Colonic mucosa (tissue), 4 donors: ENCODE measurements around the gene TMEM255A. TPM values are rescaled to one million over a fixed set of nuclear protein-coding genes. Genes with fewer than 3 reads are reported as not detected.
A peak's percentile ranks its signal among the peaks of the same experiment; 100 is the strongest.

Source experiments
- DNase-seq: peaks from one replicate; pipeline ENCODE4 v3.0.0-alpha.2; 2020
- H3K27ac ChIP-seq: fragments of 200-600 bp; one replicate; pipeline ENCODE4 v1.8.0; 2021
- H3K27me3 ChIP-seq: fragments of 200-600 bp; one replicate; pipeline ENCODE4 v1.8.0; 2021
- H3K36me3 ChIP-seq: fragments of 200-600 bp; one replicate; pipeline ENCODE4 v1.8.0; 2021
- H3K4me1 ChIP-seq: fragments of 200-600 bp; one replicate; pipeline ENCODE4 v1.8.0; 2021; ENCODE audit warnings: mild to moderate bottlenecking
- H3K4me3 ChIP-seq: fragments of 200-600 bp; one replicate; pipeline ENCODE4 v1.8.0; 2021
- H3K9ac ChIP-seq, 2 donors: one replicate each; pipeline ENCODE4 v1.7.0; 2013; ENCODE audit warnings: control low read depth in 2 of 2, low read depth in 2 of 2, low read length in 2 of 2
- H3K9me3 ChIP-seq: fragments of 200-600 bp; one replicate; pipeline ENCODE4 v1.8.0; 2021
- intact Hi-C: fragments of 100-400 bp; cut with DNase I; formaldehyde crosslinking; loops from one replicate; pipeline ENCODE4 v1.14.1; 2022
- total RNA-seq, 2 donors: library from RNA; stranded (reverse); fragmentation: NEBNext Ultra II Directional in 1 of 2; extraction: Animal tissue kit (Norgen Biotek cat#: 25700) in 1 of 2; gene quantifications; one replicate each; pipeline ENCODE4 v1.2.1, GENCODE V29; 2021
- TF ChIP-seq, protein P1 (sequence below): fragments of 200-600 bp; IDR thresholded peaks from one replicate; pipeline ENCODE4 v1.8.0; 2022; ENCODE audit warnings: antibody characterized with exemption, mild to moderate bottlenecking
- donor health status: healthy.
- donor health status: DM: no; HTN: no; CAD: no.
- donor health status: DM: no; HTN: no; CAD: no.

TMEM255A gene
- total RNA-seq, 2 donors from 2014 or later: 1.1 to 2.6 TPM

- no peak overlapping the region for H3K4me3 ChIP-seq
- TF ChIP-seq, protein P1, sequence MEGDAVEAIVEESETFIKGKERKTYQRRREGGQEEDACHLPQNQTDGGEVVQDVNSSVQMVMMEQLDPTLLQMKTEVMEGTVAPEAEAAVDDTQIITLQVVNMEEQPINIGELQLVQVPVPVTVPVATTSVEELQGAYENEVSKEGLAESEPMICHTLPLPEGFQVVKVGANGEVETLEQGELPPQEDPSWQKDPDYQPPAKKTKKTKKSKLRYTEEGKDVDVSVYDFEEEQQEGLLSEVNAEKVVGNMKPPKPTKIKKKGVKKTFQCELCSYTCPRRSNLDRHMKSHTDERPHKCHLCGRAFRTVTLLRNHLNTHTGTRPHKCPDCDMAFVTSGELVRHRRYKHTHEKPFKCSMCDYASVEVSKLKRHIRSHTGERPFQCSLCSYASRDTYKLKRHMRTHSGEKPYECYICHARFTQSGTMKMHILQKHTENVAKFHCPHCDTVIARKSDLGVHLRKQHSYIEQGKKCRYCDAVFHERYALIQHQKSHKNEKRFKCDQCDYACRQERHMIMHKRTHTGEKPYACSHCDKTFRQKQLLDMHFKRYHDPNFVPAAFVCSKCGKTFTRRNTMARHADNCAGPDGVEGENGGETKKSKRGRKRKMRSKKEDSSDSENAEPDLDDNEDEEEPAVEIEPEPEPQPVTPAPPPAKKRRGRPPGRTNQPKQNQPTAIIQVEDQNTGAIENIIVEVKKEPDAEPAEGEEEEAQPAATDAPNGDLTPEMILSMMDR: no peak
- no peak for DNase-seq
- H3K9me3 ChIP-seq: no peaks in the 10 kb centered on the region
- peaks cover 26% of the 10 kb centered on the region for H3K27me3 ChIP-seq
- H3K9ac ChIP-seq: no peak overlapping the region
- no peak overlapping the region for H3K27ac ChIP-seq
- no peaks in the 10 kb centered on the region for H3K36me3 ChIP-seq
- no peaks in the 10 kb centered on the region for H3K4me1 ChIP-seq
- intact Hi-C loops: no loop called here
These were observed 434 bp upstream of the TMEM255A start for GRCh38 chrX:120311727-120312063.

DNA sequence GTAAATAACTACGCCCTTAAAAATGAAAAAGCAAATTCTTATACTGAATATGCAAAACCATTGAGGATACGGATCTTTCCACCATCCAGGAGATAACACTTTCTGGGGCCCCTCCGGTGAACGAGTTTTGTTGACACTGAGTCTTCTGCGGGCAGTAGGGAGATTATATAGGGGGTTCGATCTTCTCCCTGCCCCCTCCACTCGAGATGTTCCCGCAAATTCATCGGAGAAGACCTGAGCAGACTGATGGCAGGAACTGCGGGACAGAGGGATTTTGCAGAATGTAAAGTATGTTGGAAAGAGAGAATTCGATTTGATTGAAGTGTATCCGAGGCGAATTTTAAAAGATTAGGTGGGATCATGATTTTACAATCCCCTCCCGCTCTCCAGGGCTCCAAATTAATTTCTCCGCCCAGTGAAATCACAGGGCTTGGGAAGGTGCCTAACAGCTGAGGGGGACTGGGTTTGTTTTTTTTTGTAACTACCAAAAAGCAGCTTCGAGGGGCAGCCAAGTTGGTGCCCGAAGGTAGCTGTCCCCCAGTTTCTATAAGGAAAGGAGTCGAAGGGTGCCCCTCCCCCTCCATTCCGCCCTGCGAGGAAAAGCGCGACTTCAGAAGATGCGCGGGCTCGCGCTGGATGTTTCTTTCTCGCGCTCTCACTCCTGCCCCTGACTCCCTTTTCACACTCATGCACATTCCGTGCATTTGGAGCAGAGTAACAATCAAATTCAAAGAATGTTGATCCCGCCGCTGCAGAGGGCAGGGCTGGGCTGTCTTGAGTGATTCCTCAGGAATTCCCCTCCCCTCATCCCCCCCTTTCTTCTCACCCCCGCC is 1.2 kb downstream of the TMEM255A start:
- Histone ChIP-seq H3K36me3 (no peaks in the 10 kb centered on the region), H3K27ac (no peak overlapping the region), H3K9me3 (no peaks in the 10 kb centered on the region), H3K9ac (no peak overlapping the region), H3K4me3 (peak overlapping the region; percentile 14), H3K27me3 (peaks cover 26% of the 10 kb centered on the region), H3K4me1 (no peaks in the 10 kb centered on the region)
- TF ChIP-seq, protein P1: no peak
- DNase-seq: peak; percentile 25
- intact Hi-C loops: no loop called here

DNA sequence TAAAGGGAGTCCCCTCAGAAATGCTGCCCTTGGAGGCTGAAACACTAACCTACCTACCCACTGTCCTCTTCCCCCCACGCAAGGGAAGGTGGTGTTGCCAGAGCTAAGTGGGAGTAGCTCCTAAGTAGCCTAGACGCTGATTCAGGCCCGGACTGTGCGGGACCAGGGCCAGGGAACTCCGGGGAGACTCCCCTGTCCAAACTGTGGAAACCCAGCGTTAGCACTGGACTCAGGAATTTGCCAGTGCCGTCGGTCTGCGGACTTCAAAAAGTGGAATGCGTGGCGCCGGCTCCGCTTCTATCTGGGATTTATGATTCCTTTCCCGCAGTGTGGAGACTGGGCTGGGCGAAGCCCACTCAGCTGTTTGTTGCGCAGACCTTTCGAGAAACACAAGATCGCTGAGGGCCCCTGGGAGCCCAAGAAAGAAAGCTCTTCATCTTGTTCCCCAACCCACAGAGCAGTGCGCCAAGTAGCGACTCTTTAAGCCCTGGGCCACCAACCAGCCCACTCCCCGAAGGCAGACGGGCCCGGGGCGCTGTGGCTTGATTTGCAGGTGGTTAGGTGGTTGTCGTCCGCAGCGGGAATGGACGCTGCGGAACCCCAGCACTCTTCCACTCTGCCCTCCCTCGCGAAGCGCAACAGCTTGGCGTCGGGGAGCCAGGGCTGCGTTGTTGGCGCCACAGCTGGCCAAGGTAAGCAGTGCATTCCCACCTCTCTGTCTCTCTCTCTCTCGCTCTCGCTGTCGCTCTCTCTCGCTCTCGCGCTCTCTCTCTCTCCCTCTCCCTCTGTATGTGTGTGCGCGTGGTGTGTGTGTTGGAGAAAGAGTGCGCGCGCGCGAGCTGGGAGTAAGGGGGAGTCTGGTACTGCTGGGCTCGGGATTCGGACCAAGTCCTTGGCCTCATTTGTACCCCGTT is 2.0 kb downstream of the TMEM255A start:
- no peaks in the 10 kb centered on the region for H3K4me1 ChIP-seq
- peaks cover 26% of the 10 kb centered on the region for H3K27me3 ChIP-seq
- TF ChIP-seq, protein P1: no peak
- intact Hi-C loops: no loop called here
- H3K9me3 ChIP-seq: no peaks in the 10 kb centered on the region
- H3K36me3 ChIP-seq: no peaks in the 10 kb centered on the region
- H3K4me3 ChIP-seq: peak overlapping the region; percentile 14
- peak; percentile 47 for DNase-seq
- H3K27ac ChIP-seq: no peak overlapping the region
- H3K9ac ChIP-seq: no peak overlapping the region

- intact Hi-C loops: no loop called here
- Histone ChIP-seq H3K9me3 (no peaks in the 10 kb centered on the region), H3K9ac (no peak overlapping the region), H3K27me3 (peaks cover 26% of the 10 kb centered on the region), H3K27ac (no peak overlapping the region), H3K4me1 (no peaks in the 10 kb centered on the region), H3K36me3 (no peaks in the 10 kb centered on the region), H3K4me3 (no peak overlapping the region)
- DNase-seq: no peak
- TF ChIP-seq, protein P1: no peak
These were observed 2.7 kb downstream of the TMEM255A start for GRCh38 chrX:120308558-120308957.

DNA sequence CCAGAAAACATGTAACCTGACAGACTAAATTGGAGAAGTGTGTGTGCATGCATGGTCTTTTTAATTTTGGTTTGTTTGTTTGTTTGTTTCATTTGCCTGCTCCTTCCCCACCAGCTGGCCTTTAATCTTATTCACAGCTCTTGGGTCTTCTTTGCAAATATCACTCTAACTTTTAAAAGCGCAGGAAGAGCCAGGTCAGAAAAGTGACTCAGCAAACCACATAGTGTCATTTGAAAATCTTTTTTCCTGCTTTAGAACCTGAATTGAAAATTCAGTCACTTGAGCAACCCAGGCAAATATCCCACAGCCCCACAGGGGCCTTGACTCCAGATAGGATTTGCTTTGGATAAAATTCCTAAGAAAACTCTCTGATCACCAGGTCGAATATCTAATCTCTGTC is 4.6 kb downstream of the TMEM255A start:
- H3K36me3 ChIP-seq: no peaks in the 10 kb centered on the region
- DNase-seq: no peak
- intact Hi-C loops: no loop called here
- H3K9ac ChIP-seq: no peak overlapping the region
- peaks cover 26% of the 10 kb centered on the region for H3K27me3 ChIP-seq
- no peaks in the 10 kb centered on the region for H3K4me1 ChIP-seq
- H3K9me3 ChIP-seq: no peaks in the 10 kb centered on the region
- H3K4me3 ChIP-seq: no peak overlapping the region
- TF ChIP-seq, protein P1: no peak
- H3K27ac ChIP-seq: no peak overlapping the region
